BLaER1 (cell line): ENCODE results near the gene LIN7B.

Experiments used
- H3K27ac ChIP-seq: shearing (Covaris generic); formaldehyde crosslinking; 2 replicates; pipeline ENCODE4 v1.8.1; 2022
- H3K27me3 ChIP-seq: shearing (Covaris generic); formaldehyde crosslinking; 2 replicates; pipeline ENCODE4 v1.8.1; 2022
- H3K36me3 ChIP-seq: shearing (Covaris generic); formaldehyde crosslinking; 2 replicates; pipeline ENCODE4 v1.8.1; 2022
- H3K4me1 ChIP-seq: shearing (Covaris generic); formaldehyde crosslinking; 2 replicates; pipeline ENCODE4 v1.8.1; 2022
- H3K4me2 ChIP-seq: shearing (Covaris generic); formaldehyde crosslinking; 2 replicates; pipeline ENCODE4 v1.8.1; 2022
- H3K4me3 ChIP-seq: shearing (Covaris generic); formaldehyde crosslinking; 2 replicates; pipeline ENCODE4 v1.8.1; 2022
- H3K9ac ChIP-seq: shearing (Covaris generic); formaldehyde crosslinking; 2 replicates; pipeline ENCODE4 v1.8.1; 2022
- H3K9me3 ChIP-seq: shearing (Covaris generic); formaldehyde crosslinking; 2 replicates; pipeline ENCODE4 v1.8.1; 2022
- H4K20me1 ChIP-seq: shearing (Covaris generic); formaldehyde crosslinking; 2 replicates; pipeline ENCODE4 v1.8.1; 2022
- Cebpa-rat ChIP-seq: shearing (Covaris generic); IDR thresholded peaks from 2 replicates; pipeline ENCODE4 v1.8.1; 2022

The LIN7B gene

DNA sequence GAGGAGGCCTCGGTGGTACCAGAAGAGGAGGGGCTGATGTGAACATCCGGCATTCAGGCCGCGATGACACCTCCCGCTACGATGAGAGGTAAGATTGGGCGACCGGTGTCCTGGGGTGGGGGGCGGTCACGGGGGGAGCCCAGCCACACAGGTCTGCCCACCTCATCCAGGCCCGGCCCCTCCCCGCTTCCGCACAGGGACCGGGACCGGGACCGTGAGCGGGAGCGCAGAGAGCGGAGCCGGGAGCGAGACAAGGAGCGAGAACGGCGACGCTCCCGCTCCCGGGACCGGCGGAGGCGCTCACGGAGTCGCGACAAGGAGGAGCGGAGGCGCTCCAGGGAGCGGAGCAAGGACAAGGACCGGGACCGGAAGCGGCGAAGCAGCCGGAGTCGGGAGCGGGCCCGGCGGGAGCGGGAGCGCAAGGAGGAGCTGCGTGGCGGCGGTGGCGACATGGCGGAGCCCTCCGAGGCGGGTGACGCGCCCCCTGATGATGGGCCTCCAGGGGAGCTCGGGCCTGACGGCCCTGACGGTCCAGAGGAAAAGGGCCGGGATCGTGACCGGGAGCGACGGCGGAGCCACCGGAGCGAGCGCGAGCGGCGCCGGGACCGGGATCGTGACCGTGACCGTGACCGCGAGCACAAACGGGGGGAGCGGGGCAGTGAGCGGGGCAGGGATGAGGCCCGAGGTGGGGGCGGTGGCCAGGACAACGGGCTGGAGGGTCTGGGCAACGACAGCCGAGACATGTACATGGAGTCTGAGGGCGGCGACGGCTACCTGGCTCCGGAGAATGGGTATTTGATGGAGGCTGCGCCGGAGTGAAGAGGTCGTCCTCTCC, 6.3 kb upstream of the LIN7B start:
- no peaks in the 10 kb centered on the region for H3K27me3 ChIP-seq
- no peak overlapping the region for H3K4me2 ChIP-seq
- peaks cover 61% of the 10 kb centered on the region for H4K20me1 ChIP-seq
- no peak overlapping the region for H3K9ac ChIP-seq
- H3K36me3 ChIP-seq: peaks cover 64% of the 10 kb centered on the region
- H3K4me3 ChIP-seq: no peak overlapping the region
- no peaks in the 10 kb centered on the region for H3K9me3 ChIP-seq
- TF ChIP-seq Cebpa-rat: no peak
- peaks cover 38% of the 10 kb centered on the region for H3K4me1 ChIP-seq
- 0 out of 2 replicates have a peak overlapping the region, but pooled peaks have one; percentile 41 for H3K27ac ChIP-seq

DNA sequence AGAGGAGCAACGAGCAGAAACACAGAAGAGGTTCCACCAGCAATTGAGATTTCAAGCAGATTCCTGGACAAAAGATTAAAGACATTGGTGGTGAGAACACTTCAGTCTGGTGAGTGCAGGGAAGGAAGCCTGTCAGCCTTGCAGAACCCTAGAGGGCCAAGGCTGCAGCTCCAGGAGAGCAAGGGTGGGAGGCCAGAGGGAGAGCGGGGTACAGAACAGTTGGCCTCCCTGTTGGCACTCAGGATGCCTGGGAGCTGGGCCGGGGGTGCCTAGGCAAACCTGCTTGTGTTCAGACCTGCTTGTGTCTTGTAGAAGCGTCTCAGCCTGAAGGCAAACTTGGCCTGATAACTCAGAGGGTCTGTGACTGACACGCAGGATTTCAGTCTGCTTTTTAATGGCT, 5.1 kb upstream of the LIN7B start:
- H3K9me3 ChIP-seq: no peaks in the 10 kb centered on the region
- H3K9ac ChIP-seq: no peak overlapping the region
- H3K36me3 ChIP-seq: peaks cover 60% of the 10 kb centered on the region
- H3K27me3 ChIP-seq: no peaks in the 10 kb centered on the region
- H3K4me2 ChIP-seq: no peak overlapping the region
- no peak for TF ChIP-seq Cebpa-rat
- H3K4me3 ChIP-seq: no peak overlapping the region
- H4K20me1 ChIP-seq: peaks cover 61% of the 10 kb centered on the region
- peak overlapping the region; percentile 7; the same call in 1 of the 2 replicates for H3K27ac ChIP-seq
- peaks cover 40% of the 10 kb centered on the region for H3K4me1 ChIP-seq

DNA sequence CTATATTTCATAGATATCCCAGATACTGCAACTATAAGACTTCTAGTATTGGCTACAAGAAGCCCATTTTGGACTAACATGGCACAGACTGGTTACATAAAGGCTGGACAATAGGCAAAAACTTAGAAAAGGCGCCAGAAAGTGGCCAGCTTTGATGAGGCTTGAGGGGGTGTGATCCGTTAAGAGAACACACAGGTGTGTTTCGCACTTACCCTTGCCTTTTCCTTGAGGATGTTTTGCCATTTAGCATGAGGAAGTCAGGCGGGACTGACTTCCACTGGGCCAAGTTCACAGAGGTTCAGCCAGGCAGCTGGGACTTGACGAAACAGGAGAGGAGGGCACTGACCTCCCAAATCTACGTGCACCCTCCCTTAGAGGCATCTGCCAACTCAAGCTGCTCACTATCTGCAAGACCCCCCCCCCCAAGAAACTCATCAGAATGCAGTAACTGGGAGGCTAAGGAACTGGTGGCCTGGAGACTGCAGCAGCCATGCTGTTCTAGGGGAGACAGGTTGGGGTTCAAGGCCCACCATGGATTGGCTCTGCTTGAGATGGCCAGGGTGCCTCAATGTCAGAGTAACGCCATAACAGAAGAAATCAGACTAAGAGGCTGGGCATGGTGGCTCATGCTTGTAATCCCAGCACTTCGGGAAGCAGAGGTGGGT, 4.5 kb upstream of the LIN7B start:
- peaks cover 58% of the 10 kb centered on the region for H4K20me1 ChIP-seq
- H3K27ac ChIP-seq: no peak overlapping the region
- no peaks in the 10 kb centered on the region for H3K27me3 ChIP-seq
- peaks cover 60% of the 10 kb centered on the region for H3K36me3 ChIP-seq
- TF ChIP-seq Cebpa-rat: no peak
- H3K4me3 ChIP-seq: no peak overlapping the region
- no peak overlapping the region for H3K9ac ChIP-seq
- peaks cover 37% of the 10 kb centered on the region for H3K4me1 ChIP-seq
- H3K4me2 ChIP-seq: no peak overlapping the region
- H3K9me3 ChIP-seq: no peaks in the 10 kb centered on the region

DNA sequence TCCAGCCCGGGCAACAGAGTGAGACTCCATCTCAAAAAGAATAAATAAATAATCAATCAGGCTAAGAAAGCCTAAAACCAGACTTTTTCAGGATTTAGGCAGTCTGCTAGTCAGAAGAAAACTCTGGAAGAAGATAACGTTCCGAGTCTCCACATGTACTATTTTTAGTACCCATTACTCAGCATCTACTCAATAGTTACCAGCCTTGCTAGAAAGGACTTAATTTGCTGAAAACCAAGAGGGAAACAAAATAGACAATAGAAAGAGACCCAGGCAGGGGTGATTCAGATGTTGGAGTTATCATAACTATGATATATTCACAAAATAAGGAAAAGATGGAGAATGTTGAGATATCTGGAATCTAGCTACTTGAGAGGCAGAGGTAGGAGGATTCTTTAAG, 3.6 kb upstream of the LIN7B start:
- peaks cover 37% of the 10 kb centered on the region for H3K4me1 ChIP-seq
- H3K36me3 ChIP-seq: peaks cover 51% of the 10 kb centered on the region

DNA sequence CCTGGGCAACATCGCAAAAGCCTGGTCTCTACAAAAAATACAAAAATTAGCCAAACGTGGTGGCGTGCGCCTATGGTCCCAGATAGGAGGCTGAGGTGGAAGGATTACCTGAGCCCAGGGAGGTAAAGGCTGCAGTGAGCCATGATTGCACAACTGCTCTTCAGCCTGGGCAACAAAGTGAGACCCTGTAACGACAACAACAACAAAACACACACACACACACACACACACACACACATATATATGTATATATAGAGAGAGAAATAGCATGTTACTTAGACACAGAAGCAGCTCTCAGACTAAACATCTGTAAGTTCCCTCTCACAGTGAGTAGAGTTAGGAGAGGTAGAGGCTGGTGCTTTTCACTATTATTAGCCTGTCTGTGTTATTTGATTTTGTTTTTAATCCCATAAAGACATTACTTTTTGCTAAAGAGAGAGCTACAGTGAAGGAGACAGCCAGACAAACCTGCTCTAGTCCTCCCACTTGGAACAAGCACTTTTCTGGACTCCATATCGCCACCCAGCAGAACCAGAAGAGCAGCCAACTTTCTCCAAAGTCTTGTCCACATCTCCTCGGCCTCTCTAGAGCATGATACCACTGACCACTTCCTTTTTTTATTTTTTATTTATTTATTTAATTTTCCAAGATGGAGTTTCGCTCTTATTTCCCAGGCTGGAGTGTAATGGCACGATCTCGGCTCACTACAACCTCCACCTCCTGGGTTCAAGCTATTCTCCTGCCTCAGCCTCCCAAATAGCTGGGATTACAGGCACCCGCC, 2.8 kb upstream of the LIN7B start:
- peaks cover 41% of the 10 kb centered on the region for H4K20me1 ChIP-seq
- H3K9me3 ChIP-seq: no peaks in the 10 kb centered on the region
- no peak overlapping the region for H3K27ac ChIP-seq
- no peaks in the 10 kb centered on the region for H3K27me3 ChIP-seq
- H3K4me3 ChIP-seq: no peak overlapping the region
- H3K4me1 ChIP-seq: peaks cover 37% of the 10 kb centered on the region
- peaks cover 43% of the 10 kb centered on the region for H3K36me3 ChIP-seq
- H3K4me2 ChIP-seq: no peak overlapping the region
- H3K9ac ChIP-seq: no peak overlapping the region
- TF ChIP-seq Cebpa-rat: no peak

More for the DNA sequence above, 3.6 kb upstream of the LIN7B start:
- Histone ChIP-seq H3K9ac (no peak overlapping the region), H3K27ac (no peak overlapping the region), H3K4me2 (no peak overlapping the region), H3K27me3 (no peaks in the 10 kb centered on the region), H4K20me1 (peaks cover 50% of the 10 kb centered on the region), H3K4me3 (no peak overlapping the region), H3K9me3 (no peaks in the 10 kb centered on the region)
- no peak for TF ChIP-seq Cebpa-rat

DNA sequence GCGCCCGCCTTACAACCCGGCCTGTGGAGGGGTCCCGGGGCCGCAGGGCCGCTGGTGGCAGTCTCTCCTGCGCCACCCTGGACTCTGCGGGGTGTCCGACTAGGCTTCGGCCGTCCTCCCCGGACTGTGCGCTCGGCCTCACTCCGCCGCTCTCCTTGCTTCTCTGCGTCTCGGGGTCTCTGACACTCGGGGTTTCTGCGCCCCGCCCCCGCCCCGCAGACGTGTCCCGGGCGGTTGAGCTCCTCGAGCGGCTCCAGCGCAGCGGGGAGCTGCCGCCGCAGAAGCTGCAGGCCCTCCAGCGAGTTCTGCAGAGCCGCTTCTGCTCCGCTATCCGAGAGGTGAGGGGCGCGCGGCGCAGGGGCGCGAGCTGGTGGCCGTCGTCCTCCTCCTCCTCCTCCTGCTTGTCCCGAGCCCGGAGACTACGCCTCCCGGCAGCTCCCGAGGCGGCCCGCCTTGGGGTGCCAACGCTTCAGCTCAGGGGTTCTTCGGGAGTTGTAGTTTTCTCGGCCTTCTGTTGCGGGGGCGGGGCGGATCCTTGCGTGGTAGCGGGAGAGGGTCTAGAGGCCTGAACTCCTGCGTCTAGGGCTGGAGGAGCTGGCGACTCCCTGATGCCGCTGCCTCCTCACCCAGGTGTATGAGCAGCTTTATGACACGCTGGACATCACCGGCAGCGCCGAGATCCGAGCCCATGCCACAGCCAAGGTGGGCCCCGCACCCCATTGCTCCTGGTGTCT, 627 bp downstream of the LIN7B start:
- Histone ChIP-seq H4K20me1 (peaks cover 9% of the 10 kb centered on the region), H3K4me1 (peaks cover 52% of the 10 kb centered on the region), H3K36me3 (peaks cover 9% of the 10 kb centered on the region), H3K4me3 (peak overlapping the region; percentile 86), H3K27me3 (peaks cover 5% of the 10 kb centered on the region), H3K4me2 (peak overlapping the region; percentile 97), H3K9ac (peak overlapping the region; percentile 82), H3K27ac (peak overlapping the region; percentile 63), H3K9me3 (no peaks in the 10 kb centered on the region)
- no peak for TF ChIP-seq Cebpa-rat

DNA sequence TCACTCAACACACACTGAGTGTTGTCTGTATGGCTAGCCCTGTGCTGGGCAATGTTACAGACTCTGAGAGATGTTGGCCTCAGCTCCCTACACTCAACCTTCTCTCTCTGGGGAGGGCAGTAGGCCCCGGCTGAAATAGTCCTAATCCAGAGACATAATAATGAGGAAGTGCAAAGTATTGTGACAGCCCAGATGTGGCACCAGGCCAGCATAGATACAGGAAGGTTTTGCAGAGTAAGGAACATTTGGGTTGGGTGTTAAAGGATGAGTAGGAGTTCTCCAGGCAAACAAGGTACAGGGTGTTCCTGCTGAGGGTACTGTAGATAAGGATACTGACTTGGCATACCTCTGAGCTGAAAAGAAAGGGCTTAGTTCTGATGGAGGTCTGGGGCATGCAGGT, 2.4 kb downstream of the LIN7B start:
- Histone ChIP-seq H4K20me1 (peaks cover 19% of the 10 kb centered on the region), H3K27ac (no peak overlapping the region), H3K9me3 (no peaks in the 10 kb centered on the region), H3K4me2 (peak overlapping the region; percentile 33), H3K4me1 (peaks cover 64% of the 10 kb centered on the region), H3K36me3 (no peaks in the 10 kb centered on the region; the same call in 1 of the 2 replicates), H3K27me3 (peaks cover 22% of the 10 kb centered on the region), H3K9ac (no peak overlapping the region), H3K4me3 (no peak overlapping the region)
- no peak for TF ChIP-seq Cebpa-rat

DNA sequence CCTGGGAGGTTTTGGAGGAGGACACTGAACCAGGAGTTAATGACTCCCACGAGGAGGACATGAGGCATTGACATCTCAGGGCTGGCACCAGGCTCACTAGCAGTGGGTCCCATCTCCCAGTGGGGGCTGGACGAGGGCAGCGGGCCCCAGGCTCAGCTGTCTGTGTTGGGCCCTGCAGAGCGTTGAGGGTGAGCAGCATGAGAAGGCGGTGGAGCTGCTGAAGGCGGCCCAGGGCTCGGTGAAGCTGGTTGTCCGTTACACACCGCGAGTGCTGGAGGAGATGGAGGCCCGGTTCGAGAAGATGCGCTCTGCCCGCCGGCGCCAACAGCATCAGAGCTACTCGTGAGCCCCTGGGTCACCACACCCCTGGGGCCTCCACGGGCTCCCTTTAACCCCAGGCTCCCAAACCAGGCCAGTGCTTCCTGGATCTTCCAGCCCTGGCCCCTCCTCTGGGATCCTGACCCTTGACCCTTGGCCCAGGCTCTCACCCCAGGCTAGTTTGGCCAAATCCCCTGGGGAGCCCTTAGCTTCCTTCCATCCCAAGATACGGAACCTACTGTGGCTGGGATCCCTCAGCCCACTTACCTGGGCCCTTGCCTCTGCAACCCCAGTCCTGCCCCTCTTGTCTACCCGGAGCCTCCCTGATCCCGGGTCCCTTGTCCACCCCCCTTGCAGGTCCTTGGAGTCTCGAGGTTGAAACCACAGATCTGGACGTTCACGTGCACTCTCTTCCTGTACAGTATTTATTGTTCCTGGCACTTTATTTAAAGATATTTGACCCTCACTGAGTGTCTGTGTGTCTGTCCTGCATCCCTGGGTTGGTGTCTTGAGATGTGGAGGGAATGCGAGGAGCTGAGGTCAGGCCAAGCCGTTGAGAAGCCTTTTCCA, 3.8 kb downstream of the LIN7B start:
- TF ChIP-seq Cebpa-rat: no peak
- Histone ChIP-seq H3K27me3 (peaks cover 35% of the 10 kb centered on the region), H3K4me1 (peaks cover 63% of the 10 kb centered on the region), H3K9me3 (no peaks in the 10 kb centered on the region), H3K4me3 (peak overlapping the region; percentile 75), H3K4me2 (peak overlapping the region; percentile 99), H3K36me3 (no peaks in the 10 kb centered on the region; the same call in 1 of the 2 replicates), H3K27ac (peak overlapping the region; percentile 98), H4K20me1 (peaks cover 24% of the 10 kb centered on the region), H3K9ac (peak overlapping the region; percentile 97)
